Measurements from ENCODE around the gene HOXA4.

The HOXA4 gene

GRCh38 chr7:27146491-27147198 lies 16.1 kb upstream of the HOXA4 start:
- no peak for DNase-seq

GRCh38 chr7:27145914-27146412 lies 15.4 kb upstream of the HOXA4 start:
- no peak for DNase-seq

GRCh38 chr7:27145165-27145913 lies 14.8 kb upstream of the HOXA4 start:
- DNase-seq = no peak

GRCh38 chr7:27144781-27145164 lies 14.2 kb upstream of the HOXA4 start:
- no peak for DNase-seq

GRCh38 chr7:27143950-27144780 lies 13.6 kb upstream of the HOXA4 start:
- DNase-seq = no peak

GRCh38 chr7:27143023-27143949 lies 12.7 kb upstream of the HOXA4 start, which contains the start of gene HOXA5:
TSS of gene HOXA5 (minus strand) at chr7:27143681. CDS start at chr7:27143607, 74 bp downstream.
- DNase-seq = no peak

- DNase-seq = no peak
Observed at GRCh38 chr7:27142580-27143022, 12.0 kb upstream of the HOXA4 start.

GRCh38 chr7:27141923-27142579 lies 11.5 kb upstream of the HOXA4 start:
- DNase-seq = no peak

- no peak for DNase-seq
Observed at GRCh38 chr7:27141137-27141922, 10.8 kb upstream of the HOXA4 start.

- no peak for DNase-seq
Observed at GRCh38 chr7:27140126-27140857, 9.7 kb upstream of the HOXA4 start.

- DNase-seq = no peak
Observed at GRCh38 chr7:27139334-27140125, 9.0 kb upstream of the HOXA4 start.

GRCh38 chr7:27138985-27139333 lies 8.4 kb upstream of the HOXA4 start:
- DNase-seq = no peak

- DNase-seq = no peak
Observed at GRCh38 chr7:27138472-27138871, 7.9 kb upstream of the HOXA4 start.

- no peak for DNase-seq
Observed at GRCh38 chr7:27137640-27138315, 7.2 kb upstream of the HOXA4 start.

GRCh38 chr7:27134392-27134791 lies 3.8 kb upstream of the HOXA4 start:
- DNase-seq = no peak

GRCh38 chr7:27133409-27134231 lies 3.1 kb upstream of the HOXA4 start:
- no peak for DNase-seq

GRCh38 chr7:27132978-27133377 lies 2.4 kb upstream of the HOXA4 start:
- DNase-seq = no peak

GRCh38 chr7:27132214-27132613 lies 1.7 kb upstream of the HOXA4 start:
- no peak for DNase-seq
